HUES48 (cell line): Measurements from ENCODE around the gene BAIAP2L2.

Experiments used
- H3K27ac ChIP-seq: one replicate; pipeline ENCODE4 v1.7.0; 2013; ENCODE audit warnings: low read depth, low read length, inconsistent platforms
- H3K27me3 ChIP-seq: 2 replicates; pipeline ENCODE4 v1.6.1; 2013; ENCODE audit warnings: mild to moderate bottlenecking, low read length; ENCODE audit not compliant: control insufficient read depth, insufficient read depth
- H3K36me3 ChIP-seq: 2 replicates; pipeline ENCODE4 v1.6.1; 2013; ENCODE audit warnings: low read length; ENCODE audit not compliant: control insufficient read depth, insufficient read depth
- H3K4me1 ChIP-seq: 2 replicates; pipeline ENCODE4 v1.6.1; 2013; ENCODE audit warnings: mild to moderate bottlenecking, low read length; ENCODE audit not compliant: control insufficient read depth, insufficient read depth
- H3K4me3 ChIP-seq: 2 replicates; pipeline ENCODE4 v1.5.1; 2013; ENCODE audit warnings: mild to moderate bottlenecking, low read depth, low read length
- H3K9ac ChIP-seq: 2 replicates; pipeline ENCODE4 v1.6.1; 2013; ENCODE audit warnings: mild to moderate bottlenecking, low read depth, low read length, moderate library complexity
- H3K9me3 ChIP-seq: 2 replicates; pipeline ENCODE4 v1.6.1; 2013; ENCODE audit warnings: low read length; ENCODE audit not compliant: control insufficient read depth, insufficient read depth

BAIAP2L2 gene

GRCh38 chr22:38115423-38116205, 5.1 kb upstream of the BAIAP2L2 start:
- Histone ChIP-seq H3K36me3 (no peaks in the 10 kb centered on the region), H3K27ac (no peak overlapping the region), H3K27me3 (no peaks in the 10 kb centered on the region), H3K4me1 (no peaks in the 10 kb centered on the region; the same call in 1 of the 2 replicates), H3K9me3 (no peaks in the 10 kb centered on the region), H3K9ac (no peak overlapping the region), H3K4me3 (no peak overlapping the region)

- H3K27me3 ChIP-seq, result peaks cover 2% of the 10 kb centered on the region; the same call in 1 of the 2 replicates
- H3K4me1 ChIP-seq, result no peaks in the 10 kb centered on the region
- H3K9me3 ChIP-seq, result no peaks in the 10 kb centered on the region
- no peak overlapping the region for H3K9ac ChIP-seq
- no peak overlapping the region for H3K27ac ChIP-seq
- no peaks in the 10 kb centered on the region for H3K36me3 ChIP-seq
- no peak overlapping the region for H3K4me3 ChIP-seq
Observed at GRCh38 chr22:38114484-38115398, 4.3 kb upstream of the BAIAP2L2 start.

DNA sequence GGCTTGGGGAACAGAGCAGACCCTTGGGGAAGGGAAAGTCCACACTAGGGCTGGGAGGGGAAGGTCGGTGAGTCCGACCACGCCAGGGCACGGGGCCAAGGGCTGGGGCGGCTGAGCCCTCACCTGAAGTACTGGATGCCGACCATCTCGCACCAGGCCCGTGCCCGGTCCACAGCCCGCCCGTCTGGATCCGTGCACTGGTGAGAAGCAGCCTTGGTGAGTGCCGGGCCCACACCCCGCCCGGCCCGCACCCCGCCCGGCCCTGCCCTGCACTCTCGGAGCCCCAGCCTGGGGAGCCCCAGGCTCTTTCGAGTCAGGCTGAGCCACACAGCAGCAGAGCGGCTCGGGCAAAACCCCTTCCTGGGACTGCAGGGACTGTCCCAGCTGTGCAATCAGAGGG, 1.9 kb upstream of the BAIAP2L2 start:
- Histone ChIP-seq H3K36me3 (no peaks in the 10 kb centered on the region), H3K9ac (no peak overlapping the region), H3K4me1 (no peaks in the 10 kb centered on the region), H3K27ac (no peak overlapping the region), H3K27me3 (peaks cover 3% of the 10 kb centered on the region; the same call in 1 of the 2 replicates), H3K4me3 (no peak overlapping the region), H3K9me3 (no peaks in the 10 kb centered on the region)

DNA sequence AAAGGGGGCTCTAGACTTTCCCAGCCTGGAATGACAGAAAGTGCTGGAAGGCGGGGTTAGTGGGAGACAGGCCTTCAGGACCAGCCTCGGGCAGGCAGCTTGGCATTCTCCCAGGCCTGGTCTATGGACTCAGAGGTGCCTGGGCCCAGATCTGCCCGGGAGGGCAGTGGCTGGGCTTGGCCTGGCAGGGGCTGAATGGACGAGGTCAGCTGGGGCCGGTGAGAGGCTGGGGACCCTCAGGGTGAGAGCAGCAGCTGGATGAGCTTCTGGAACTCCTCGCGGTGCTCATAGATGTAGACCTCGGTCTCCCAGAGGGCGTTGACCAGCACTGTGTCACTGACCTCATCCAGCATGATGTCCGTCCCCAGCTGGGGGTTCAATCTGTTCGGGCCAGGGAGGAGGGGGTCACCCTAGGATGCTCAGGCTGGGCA, 1.5 kb upstream of the BAIAP2L2 start:
- H3K4me3 ChIP-seq, result no peak overlapping the region

GRCh38 chr22:38110863-38111852, 674 bp upstream of the BAIAP2L2 start:
- H3K27me3 ChIP-seq, result peaks cover 3% of the 10 kb centered on the region; the same call in 1 of the 2 replicates
- no peaks in the 10 kb centered on the region for H3K36me3 ChIP-seq
- no peak overlapping the region for H3K27ac ChIP-seq
- H3K4me3 ChIP-seq, result no peak overlapping the region
- no peaks in the 10 kb centered on the region for H3K4me1 ChIP-seq
- H3K9ac ChIP-seq, result no peak overlapping the region
- no peaks in the 10 kb centered on the region for H3K9me3 ChIP-seq

More for the DNA sequence above, 1.5 kb upstream of the BAIAP2L2 start:
- Histone ChIP-seq H3K9me3 (no peaks in the 10 kb centered on the region), H3K9ac (no peak overlapping the region), H3K36me3 (no peaks in the 10 kb centered on the region), H3K27ac (no peak overlapping the region), H3K27me3 (peaks cover 3% of the 10 kb centered on the region; the same call in 1 of the 2 replicates), H3K4me1 (no peaks in the 10 kb centered on the region)

DNA sequence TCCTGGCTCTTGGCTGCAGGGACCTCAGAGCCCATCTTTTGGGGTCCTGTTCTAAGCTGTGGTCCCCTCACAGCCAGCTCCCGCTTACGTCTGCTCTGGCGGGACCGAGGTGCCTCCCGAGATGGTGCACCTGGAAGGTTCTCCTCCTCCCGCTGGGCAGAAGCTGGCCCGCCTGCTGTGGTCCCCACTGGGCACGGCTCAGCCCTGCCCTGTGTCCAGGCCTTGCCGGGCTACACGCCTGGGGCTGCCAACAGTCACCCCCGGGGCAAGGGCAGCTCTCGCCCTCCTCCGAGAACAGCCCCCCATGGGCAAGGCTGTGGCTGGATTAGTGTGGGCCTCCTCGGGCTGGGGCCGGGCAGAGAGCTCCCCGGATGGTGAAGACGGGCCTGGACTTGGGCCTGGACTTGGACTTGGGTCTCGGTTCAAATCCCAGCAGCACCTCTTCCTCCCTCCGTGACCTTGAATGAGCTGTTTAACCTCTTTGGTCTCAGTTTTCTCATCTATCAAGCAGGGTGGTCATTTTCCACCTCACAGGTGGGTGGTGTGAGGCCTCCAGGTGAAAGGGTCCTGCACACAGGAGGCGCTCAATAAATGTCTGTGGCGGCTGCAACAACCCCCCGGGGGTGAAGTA, 998 bp downstream of the BAIAP2L2 start:
- Histone ChIP-seq H3K4me1 (no peaks in the 10 kb centered on the region), H3K36me3 (no peaks in the 10 kb centered on the region), H3K4me3 (no peak overlapping the region), H3K9ac (no peak overlapping the region), H3K27ac (no peak overlapping the region), H3K9me3 (no peaks in the 10 kb centered on the region), H3K27me3 (peaks cover 3% of the 10 kb centered on the region; the same call in 1 of the 2 replicates)

GRCh38 chr22:38108561-38109319, 1.7 kb downstream of the BAIAP2L2 start:
- Histone ChIP-seq H3K36me3 (no peaks in the 10 kb centered on the region), H3K9me3 (no peaks in the 10 kb centered on the region), H3K27ac (no peak overlapping the region), H3K4me1 (no peaks in the 10 kb centered on the region), H3K27me3 (peaks cover 3% of the 10 kb centered on the region; the same call in 1 of the 2 replicates), H3K9ac (no peak overlapping the region), H3K4me3 (no peak overlapping the region)

DNA sequence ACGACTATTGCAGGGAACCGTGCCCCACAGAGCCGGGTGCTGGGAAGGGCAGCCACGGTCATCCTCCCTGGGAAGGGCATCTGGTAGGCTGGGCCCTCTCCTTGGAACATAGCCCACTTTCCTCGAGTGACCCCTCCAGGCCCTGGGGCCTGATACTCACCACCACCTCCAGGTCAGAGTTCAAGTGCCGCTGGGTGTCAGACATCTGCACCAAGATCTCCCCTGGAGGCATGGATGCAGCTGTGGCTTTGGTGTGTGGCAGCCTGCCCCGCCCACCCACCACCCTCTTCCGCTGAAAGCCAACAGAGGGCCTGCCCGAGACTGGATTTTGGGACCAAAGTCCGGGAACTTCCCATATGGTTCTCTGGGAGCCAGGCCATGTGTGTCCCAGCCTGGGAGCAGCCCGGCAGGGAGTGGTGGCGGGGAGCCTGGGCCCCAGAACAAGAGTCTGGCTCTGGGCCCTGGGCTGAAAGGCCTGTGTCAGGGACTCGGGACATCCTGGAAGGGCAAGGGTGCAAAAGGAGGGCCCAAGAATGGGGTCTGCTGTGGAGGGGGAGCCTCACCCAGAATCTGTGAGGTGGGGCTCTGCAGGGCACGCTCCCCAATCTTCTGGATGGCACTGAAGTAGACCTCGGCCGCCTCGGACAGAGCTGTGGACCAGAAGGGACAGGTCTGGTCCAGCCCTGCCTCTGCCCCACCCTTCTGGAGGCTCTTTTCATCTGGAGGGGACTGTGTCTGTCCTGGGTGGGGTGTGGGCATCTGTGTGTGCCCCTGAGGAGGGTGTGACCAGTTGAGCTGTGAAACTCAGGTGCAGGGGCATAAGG, 2.6 kb downstream of the BAIAP2L2 start:
- H3K9me3 ChIP-seq, result no peaks in the 10 kb centered on the region
- no peak overlapping the region for H3K27ac ChIP-seq
- H3K4me3 ChIP-seq, result no peak overlapping the region
- no peaks in the 10 kb centered on the region for H3K4me1 ChIP-seq
- H3K36me3 ChIP-seq, result no peaks in the 10 kb centered on the region
- no peak overlapping the region for H3K9ac ChIP-seq
- H3K27me3 ChIP-seq, result peaks cover 3% of the 10 kb centered on the region; the same call in 1 of the 2 replicates
